Activated CD8-positive, alpha-beta T cell treated with anti-CD3 and anti-CD28 coated beads for 36 hours (primary cell): Measurements from ENCODE around the gene DRG2. TPM values are rescaled to one million over a fixed set of nuclear protein-coding genes. Genes with fewer than 3 reads are reported as not detected.

Experiments
- ATAC-seq: fragments of 200-7000 bp; cut with Tn5 transposase; one replicate; pipeline ENCODE4 v1.10.0; 2021; ENCODE audit warnings: mild to moderate bottlenecking, moderate library complexity
- CTCF ChIA-PET: fragments of 350-600 bp; sonication (Branson Sonifier 250); formaldehyde crosslinking; loops from one replicate; lab custom pipeline; 2021; ENCODE audit warnings: antibody characterized with exemption; lab: Charles Lee
- POLR2A ChIA-PET: fragments of 350-600 bp; sonication (Branson Sonifier 250); formaldehyde crosslinking; loops from one replicate; lab custom pipeline; 2021; ENCODE audit warnings: antibody characterized with exemption; lab: Charles Lee
- DNase-seq: peaks from one replicate; pipeline ENCODE4 v3.0.0-alpha.2; 2020
- H3K27ac Mint-ChIP-seq: one replicate; pipeline ENCODE4 v1.8.0; 2021; ENCODE audit warnings: mild to moderate bottlenecking, mixed read lengths
- H3K27me3 Mint-ChIP-seq: one replicate; pipeline ENCODE4 v1.8.0; 2021; ENCODE audit warnings: mixed read lengths
- H3K36me3 Mint-ChIP-seq: one replicate; pipeline ENCODE4 v1.8.0; 2021; ENCODE audit warnings: low read depth, mixed read lengths
- H3K4me1 Mint-ChIP-seq: one replicate; pipeline ENCODE4 v1.8.0; 2021; ENCODE audit warnings: low read depth, mixed read lengths
- H3K4me3 Mint-ChIP-seq: one replicate; pipeline ENCODE4 v1.8.0; 2021; ENCODE audit warnings: mild to moderate bottlenecking, moderate library complexity, mixed read lengths
- H3K9me3 Mint-ChIP-seq: one replicate; pipeline ENCODE4 v1.8.0; 2021; ENCODE audit warnings: mixed read lengths
- intact Hi-C: fragments of 100-400 bp; cut with micrococcal nuclease; formaldehyde crosslinking; loops from one replicate; pipeline ENCODE4 v1.10.0; 2022
- total RNA-seq, 2 experiments: library from RNA; stranded (reverse); gene quantifications; one replicate each; pipeline ENCODE4 v1.2.3, GENCODE V29; 2021
- TF ChIP-seq, protein P1 (sequence below): fragments of 200-600 bp; IDR thresholded peaks from one replicate; pipeline ENCODE4 v1.8.0; 2022; ENCODE audit warnings: antibody characterized with exemption, mild to moderate bottlenecking

Gene DRG2
- total RNA-seq, 2 experiments from 2014 or later: 45.0 to 45.1 TPM

DNA sequence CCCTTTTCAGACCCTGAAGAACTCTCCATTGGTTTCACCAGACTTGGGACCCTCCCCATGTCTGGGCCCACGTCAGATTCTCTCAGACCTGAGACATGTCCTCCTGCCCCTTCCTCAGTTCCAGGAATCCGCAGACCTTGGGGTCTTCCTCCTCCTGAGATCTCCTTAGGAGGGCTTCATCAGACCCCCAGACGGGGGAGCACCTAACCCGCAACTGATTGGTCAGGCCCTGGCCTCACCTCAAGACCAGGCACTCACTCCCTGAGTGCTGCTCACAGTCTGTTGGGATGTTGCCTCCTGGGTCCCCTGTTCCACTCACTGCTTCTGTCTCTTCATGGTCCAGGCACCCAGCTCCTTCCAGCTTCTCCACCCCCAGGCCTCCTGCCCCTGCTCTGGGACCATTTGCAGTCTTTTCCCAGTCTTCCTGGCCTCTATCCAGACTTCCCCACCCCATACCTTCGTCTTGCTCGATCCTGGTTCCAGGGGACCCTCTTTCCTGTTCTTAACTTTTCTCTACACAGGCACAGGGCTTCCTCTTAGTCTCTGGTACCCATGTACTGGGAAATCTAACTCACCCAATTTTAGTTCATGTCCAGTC is 47.4 kb upstream of the DRG2 start:
- no peak for ATAC-seq
- H3K9me3 Mint-ChIP-seq: no peaks in the 10 kb centered on the region
- ChIA-PET CTCF (interaction anchor here (1.3 kb wide), 1 partner anchor 56 kb away, joined by 3 read pairs; no protein-coding TSS in a partner anchor), POLR2A (no interaction called here)
- TF ChIP-seq, protein P1, sequence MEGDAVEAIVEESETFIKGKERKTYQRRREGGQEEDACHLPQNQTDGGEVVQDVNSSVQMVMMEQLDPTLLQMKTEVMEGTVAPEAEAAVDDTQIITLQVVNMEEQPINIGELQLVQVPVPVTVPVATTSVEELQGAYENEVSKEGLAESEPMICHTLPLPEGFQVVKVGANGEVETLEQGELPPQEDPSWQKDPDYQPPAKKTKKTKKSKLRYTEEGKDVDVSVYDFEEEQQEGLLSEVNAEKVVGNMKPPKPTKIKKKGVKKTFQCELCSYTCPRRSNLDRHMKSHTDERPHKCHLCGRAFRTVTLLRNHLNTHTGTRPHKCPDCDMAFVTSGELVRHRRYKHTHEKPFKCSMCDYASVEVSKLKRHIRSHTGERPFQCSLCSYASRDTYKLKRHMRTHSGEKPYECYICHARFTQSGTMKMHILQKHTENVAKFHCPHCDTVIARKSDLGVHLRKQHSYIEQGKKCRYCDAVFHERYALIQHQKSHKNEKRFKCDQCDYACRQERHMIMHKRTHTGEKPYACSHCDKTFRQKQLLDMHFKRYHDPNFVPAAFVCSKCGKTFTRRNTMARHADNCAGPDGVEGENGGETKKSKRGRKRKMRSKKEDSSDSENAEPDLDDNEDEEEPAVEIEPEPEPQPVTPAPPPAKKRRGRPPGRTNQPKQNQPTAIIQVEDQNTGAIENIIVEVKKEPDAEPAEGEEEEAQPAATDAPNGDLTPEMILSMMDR: no peak
- no peaks in the 10 kb centered on the region for H3K27me3 Mint-ChIP-seq
- peak overlapping the region; percentile 95 for H3K4me3 Mint-ChIP-seq
- H3K36me3 Mint-ChIP-seq: peaks cover 3% of the 10 kb centered on the region
- peak overlapping the region; percentile 67 for H3K27ac Mint-ChIP-seq
- no peak for DNase-seq
- peaks cover 48% of the 10 kb centered on the region for H3K4me1 Mint-ChIP-seq
- intact Hi-C loops: no loop called here

DNA sequence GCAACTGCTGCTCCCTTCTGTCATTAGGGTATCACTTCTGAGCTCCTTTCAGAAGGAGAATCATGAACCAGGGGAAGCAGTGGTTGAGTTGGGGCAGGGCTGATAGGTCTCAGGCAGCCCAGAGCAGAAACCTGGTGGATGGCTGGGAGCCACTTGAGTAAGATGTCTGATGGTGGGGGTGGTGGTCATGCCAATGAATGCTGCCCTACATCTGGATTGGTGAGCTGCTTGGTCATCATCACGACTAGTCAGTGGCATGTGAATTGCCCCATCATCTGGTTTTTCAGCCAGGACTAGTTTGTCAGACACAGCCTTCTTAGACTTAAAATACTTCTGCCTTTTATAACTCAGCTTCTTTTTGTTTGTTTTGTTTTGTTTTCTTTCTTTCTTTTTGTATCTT is 46.0 kb upstream of the DRG2 start:
- Mint-ChIP-seq H3K36me3 (peaks cover 6% of the 10 kb centered on the region), H3K4me3 (peak overlapping the region; percentile 95)

DNA sequence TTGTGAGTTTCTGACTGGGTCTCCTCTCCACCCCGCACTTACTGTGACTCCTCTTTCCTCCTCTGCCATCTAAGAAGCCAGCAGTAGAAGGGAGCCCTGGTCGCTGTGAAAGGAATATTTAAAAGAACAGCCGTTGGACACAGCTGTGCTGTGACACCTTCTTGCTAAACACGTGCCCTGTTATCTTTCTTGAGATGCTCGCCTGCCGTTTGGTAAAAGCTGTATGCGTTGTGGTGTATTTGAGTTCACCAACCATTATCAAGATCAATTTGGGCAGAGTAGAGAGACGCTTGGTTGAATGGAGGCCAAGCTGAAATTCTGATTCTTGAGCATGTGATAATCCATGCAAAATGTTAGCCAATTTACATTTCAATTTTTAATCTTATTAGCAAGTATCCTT is 44.8 kb upstream of the DRG2 start:
- Mint-ChIP-seq H3K27ac (no peak overlapping the region), H3K27me3 (no peaks in the 10 kb centered on the region), H3K4me3 (no peak overlapping the region), H3K4me1 (peaks cover 32% of the 10 kb centered on the region), H3K36me3 (peaks cover 13% of the 10 kb centered on the region), H3K9me3 (no peaks in the 10 kb centered on the region)
- DNase-seq: no peak
- TF ChIP-seq, protein P1: no peak
- POLR2A ChIA-PET: no interaction called here
- CTCF ChIA-PET: interaction anchor here (0.7 kb wide), 1 partner anchor 15 kb away, joined by 3 read pairs; no protein-coding TSS in a partner anchor
- intact Hi-C loops: no loop called here
- no peak for ATAC-seq

More for the DNA sequence above, 46.0 kb upstream of the DRG2 start:
- H3K27ac Mint-ChIP-seq: no peak overlapping the region
- intact Hi-C loops: no loop called here
- no peaks in the 10 kb centered on the region for H3K27me3 Mint-ChIP-seq
- no peak for ATAC-seq
- CTCF ChIA-PET: interaction anchor here (1.3 kb wide), 2 partner anchors 57 to 151 kb away, joined by 3 read pairs; no protein-coding TSS in a partner anchor
- peak; percentile 15 for DNase-seq
- H3K4me1 Mint-ChIP-seq: peaks cover 42% of the 10 kb centered on the region
- H3K9me3 Mint-ChIP-seq: no peaks in the 10 kb centered on the region
- TF ChIP-seq, protein P1: no peak
- POLR2A ChIA-PET: interaction anchor here (1.2 kb wide), 1 partner anchor 29 kb away, joined by 3 read pairs; no protein-coding TSS in a partner anchor

DNA sequence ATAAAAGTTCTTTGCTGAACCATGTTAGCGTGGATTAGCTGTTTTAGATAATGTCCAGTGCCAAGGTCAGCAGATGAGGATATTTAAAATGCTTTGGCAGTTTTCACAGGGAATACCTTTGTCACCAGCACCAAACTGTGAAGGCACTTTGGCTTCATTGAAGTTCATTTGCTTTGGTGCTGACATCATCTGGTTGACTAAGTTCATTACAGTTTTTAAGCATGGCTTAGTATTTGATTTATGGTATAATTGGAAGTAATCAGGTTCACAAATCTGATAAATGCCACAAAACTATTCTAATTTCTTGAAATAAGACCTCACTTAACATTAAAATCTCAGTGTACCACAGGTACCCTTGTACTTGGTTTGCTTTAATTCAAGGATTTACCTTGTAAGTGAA is 44.3 kb upstream of the DRG2 start:
- Mint-ChIP-seq H3K4me3 (no peak overlapping the region), H3K27ac (no peak overlapping the region), H3K27me3 (no peaks in the 10 kb centered on the region), H3K9me3 (no peaks in the 10 kb centered on the region), H3K36me3 (peaks cover 13% of the 10 kb centered on the region), H3K4me1 (peaks cover 29% of the 10 kb centered on the region)
- intact Hi-C loops: no loop called here
- TF ChIP-seq, protein P1: no peak
- DNase-seq: no peak
- ATAC-seq: no peak
- CTCF ChIA-PET: interaction anchor here (0.7 kb wide), 1 partner anchor 15 kb away, joined by 3 read pairs; no protein-coding TSS in a partner anchor
- POLR2A ChIA-PET: no interaction called here

DNA sequence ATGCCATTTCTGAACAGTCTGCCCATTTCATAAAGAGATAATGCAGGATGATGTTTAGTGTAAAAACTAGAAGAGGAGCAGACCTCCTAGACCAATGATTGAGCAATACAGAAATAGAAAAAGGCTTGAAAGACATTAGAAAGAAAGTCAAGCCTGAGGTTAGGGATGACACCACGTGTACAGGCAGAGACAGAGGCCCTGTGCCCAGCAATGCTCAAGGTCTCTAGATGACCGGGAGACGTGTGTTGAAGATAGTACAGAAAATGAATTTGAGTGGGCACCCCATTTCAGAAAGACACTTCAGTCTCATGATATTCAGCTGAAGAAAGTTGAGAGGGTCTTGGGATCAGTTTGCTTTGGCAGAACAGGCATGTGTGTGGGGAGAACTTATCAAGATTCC is 43.1 kb upstream of the DRG2 start:
- DNase-seq: no peak
- intact Hi-C loops: no loop called here
- Mint-ChIP-seq H3K36me3 (peaks cover 11% of the 10 kb centered on the region), H3K27ac (no peak overlapping the region), H3K27me3 (no peaks in the 10 kb centered on the region), H3K4me3 (no peak overlapping the region), H3K4me1 (peaks cover 28% of the 10 kb centered on the region), H3K9me3 (no peaks in the 10 kb centered on the region)
- ChIA-PET POLR2A (no interaction called here), CTCF (no interaction called here)
- no peak for ATAC-seq
- TF ChIP-seq, protein P1: no peak
